ENCODE results near the gene FAM25G.
"Not testable (repeated sequence)": the region's sequence is repeated elsewhere in the genome, so short reads cannot be mapped to it uniquely, and the experiment has no call there.

Gene FAM25G

DNA sequence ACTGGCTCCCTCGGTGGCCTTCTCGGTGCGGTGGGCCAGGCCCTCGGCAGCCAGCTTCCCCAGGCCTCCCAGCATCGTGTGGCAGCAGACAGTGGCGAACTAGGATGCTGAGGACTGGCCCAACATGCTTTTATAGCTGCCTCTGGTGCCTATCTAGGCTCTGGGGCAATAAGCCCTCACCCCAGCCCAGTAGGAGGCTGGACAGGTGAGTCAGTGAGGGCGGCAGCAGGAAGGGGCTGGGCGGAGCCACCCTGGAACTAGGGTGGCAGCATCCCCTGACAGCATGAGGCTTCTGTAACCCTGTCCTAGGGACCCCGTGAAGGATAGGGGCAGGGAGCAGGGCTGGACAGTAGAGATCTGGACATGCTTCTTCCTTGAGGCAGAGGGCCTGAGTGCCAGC is at the start of gene FAM25G:
FAM25G (minus strand) TSS at position 101 of the 400 bp plus-strand sequence; CDS start at position 75, 26 bp downstream.
- H3K36me3 ChIP-seq (ENCODE audit: control insufficient read depth, insufficient read depth, low read length); H3K27ac ChIP-seq (ENCODE audit: low read length); H3K4me1 ChIP-seq (ENCODE audit: control insufficient read depth, insufficient read depth, low read length): not testable (repeated sequence)

DNA sequence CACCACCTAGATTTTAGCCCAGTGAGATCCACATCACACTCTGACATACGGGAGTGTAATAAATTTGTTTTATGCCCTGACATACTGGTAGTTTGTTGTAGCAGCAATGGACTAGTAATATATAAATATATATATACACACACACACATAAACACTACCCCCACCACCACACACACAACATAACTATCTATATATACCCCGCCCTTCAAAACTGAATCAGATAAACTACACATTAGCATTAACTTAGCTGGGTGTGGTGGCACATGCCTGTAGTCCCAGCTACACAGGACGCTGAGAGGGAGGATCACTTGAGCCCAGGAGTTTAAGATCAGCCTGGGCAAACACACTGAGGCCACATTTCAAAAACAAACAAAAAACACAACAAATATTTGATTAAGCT is 44.9 kb upstream of the FAM25G start:
- H3K36me3 ChIP-seq (ENCODE audit: control insufficient read depth, insufficient read depth, low read length); H3K9me3 ChIP-seq (ENCODE audit: control insufficient read depth, insufficient read depth, low read length); H3K4me1 ChIP-seq (ENCODE audit: control insufficient read depth, insufficient read depth, low read length); H3K27me3 ChIP-seq (ENCODE audit: control insufficient read depth, insufficient read depth, low read length); DNase-seq (ENCODE audit: low read depth, low spot score); H3K4me3 ChIP-seq (ENCODE audit: low read length); H3K27ac ChIP-seq (ENCODE audit: low read length): not testable (repeated sequence)
- 100% methylated on average over 1 of the region's 3 CpGs for WGBS (ENCODE audit: insufficient coverage, insufficient read length)

More for the DNA sequence above, at the start of gene FAM25G:
- DNase-seq (ENCODE audit: low read depth, low spot score); H3K27me3 ChIP-seq (ENCODE audit: control insufficient read depth, insufficient read depth, low read length); H3K4me3 ChIP-seq (ENCODE audit: low read length); H3K9me3 ChIP-seq (ENCODE audit: control insufficient read depth, insufficient read depth, low read length): not testable (repeated sequence)
- no CpG with 5 or more reads among the region's 9 CpGs for WGBS (ENCODE audit: insufficient coverage, insufficient read length)

DNA sequence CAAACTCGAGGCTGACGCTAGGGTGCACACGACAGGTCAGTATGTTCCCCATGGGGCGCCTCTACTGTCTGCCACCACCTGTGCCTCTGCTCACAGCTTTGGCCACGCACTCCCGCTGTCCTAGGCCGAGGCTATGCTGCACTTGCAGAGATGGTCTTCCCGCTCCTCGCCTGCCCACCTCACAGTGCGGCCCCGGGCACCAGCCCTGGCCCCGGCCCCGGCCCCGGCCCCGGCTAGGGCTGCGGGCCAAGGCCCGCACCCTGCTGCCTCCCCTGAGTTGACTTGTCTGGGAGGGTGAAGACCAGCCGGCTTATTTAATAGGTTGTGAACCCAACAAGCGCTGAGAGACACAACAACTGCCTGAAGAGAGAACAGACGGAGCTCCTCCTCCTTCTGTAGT is 32.0 kb upstream of the FAM25G start, which contains the start of gene AGAP9:
AGAP9 (minus strand) TSS at position 164 of the 400 bp plus-strand sequence; CDS start at position 52, 112 bp downstream.
- H3K36me3 ChIP-seq (ENCODE audit: control insufficient read depth, insufficient read depth, low read length); DNase-seq (ENCODE audit: low read depth, low spot score); H3K4me1 ChIP-seq (ENCODE audit: control insufficient read depth, insufficient read depth, low read length); H3K27me3 ChIP-seq (ENCODE audit: control insufficient read depth, insufficient read depth, low read length); H3K27ac ChIP-seq (ENCODE audit: low read length); H3K9me3 ChIP-seq (ENCODE audit: control insufficient read depth, insufficient read depth, low read length); H3K4me3 ChIP-seq (ENCODE audit: low read length): not testable (repeated sequence)
- WGBS (ENCODE audit: insufficient coverage, insufficient read length): no CpG with 5 or more reads among the region's 20 CpGs

DNA sequence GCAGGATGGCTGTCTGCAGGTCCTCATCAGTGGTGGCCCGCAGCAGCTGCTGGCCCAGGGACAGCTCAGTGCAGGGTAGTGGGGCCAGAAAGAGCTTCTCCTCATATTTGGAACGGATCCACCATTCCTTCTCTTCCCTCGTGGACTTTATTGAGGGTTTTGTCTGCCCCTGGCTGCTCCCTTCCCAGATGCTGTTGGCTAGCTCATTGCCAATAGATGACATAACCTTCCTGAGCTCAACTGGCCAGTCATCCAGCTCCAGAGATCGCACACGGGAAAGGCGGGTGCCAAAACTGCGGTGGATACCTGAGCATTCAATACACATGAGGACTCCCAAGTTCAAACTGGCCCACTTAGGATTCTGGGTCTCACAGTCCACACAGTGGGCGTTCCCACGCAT is 10.8 kb upstream of the FAM25G start:
- H3K36me3 ChIP-seq (ENCODE audit: control insufficient read depth, insufficient read depth, low read length); DNase-seq (ENCODE audit: low read depth, low spot score); H3K9me3 ChIP-seq (ENCODE audit: control insufficient read depth, insufficient read depth, low read length); H3K4me3 ChIP-seq (ENCODE audit: low read length); H3K27ac ChIP-seq (ENCODE audit: low read length); H3K4me1 ChIP-seq (ENCODE audit: control insufficient read depth, insufficient read depth, low read length); H3K27me3 ChIP-seq (ENCODE audit: control insufficient read depth, insufficient read depth, low read length): not testable (repeated sequence)
- WGBS (ENCODE audit: insufficient coverage, insufficient read length): no CpG with 5 or more reads among the region's 9 CpGs

DNA sequence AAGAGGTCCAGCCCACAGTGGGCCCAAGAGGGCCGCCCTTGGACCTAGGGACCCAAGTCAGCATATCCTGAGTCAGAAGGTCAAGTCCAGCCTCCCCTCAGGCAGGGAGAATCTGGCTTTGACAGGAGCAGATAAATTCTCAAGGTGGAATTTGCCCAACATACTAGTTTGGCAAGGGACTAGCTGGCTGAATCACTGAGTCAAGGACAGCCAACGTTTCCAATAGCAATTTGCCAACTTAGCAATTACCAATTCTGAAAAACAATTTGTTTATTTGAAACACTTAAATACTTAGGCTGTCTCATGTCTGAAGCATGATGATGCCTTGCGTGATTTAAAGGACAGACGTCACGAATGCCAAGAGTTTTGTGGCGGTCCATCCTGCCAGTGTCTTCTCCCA is 2.7 kb upstream of the FAM25G start:
- not testable (repeated sequence) for DNase-seq (ENCODE audit: low read depth, low spot score); H3K27me3 ChIP-seq (ENCODE audit: control insufficient read depth, insufficient read depth, low read length); H3K4me3 ChIP-seq (ENCODE audit: low read length); H3K27ac ChIP-seq (ENCODE audit: low read length); H3K9me3 ChIP-seq (ENCODE audit: control insufficient read depth, insufficient read depth, low read length); H3K4me1 ChIP-seq (ENCODE audit: control insufficient read depth, insufficient read depth, low read length); H3K36me3 ChIP-seq (ENCODE audit: control insufficient read depth, insufficient read depth, low read length)
- WGBS (ENCODE audit: insufficient coverage, insufficient read length): no CpG with 5 or more reads among the region's 6 CpGs

DNA sequence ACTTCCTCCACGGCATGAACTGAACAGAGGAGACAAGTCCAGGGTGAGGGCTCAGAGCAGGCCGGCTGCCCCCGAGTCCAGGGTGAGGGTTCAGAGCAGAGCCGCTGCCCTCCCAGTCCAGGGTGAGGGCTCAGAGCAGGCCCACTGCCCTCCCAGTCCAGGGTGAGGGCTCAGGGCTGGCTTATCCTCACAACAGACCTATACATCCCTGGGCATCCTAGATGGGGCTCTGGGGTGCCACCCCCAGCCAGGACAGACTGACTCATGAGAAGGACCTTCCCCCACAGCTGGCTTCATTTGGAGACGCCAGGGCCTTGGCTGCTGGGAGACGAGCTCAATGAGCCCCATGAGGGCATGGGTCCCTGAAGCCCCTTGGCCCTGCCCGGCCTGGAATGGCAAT is 1.9 kb downstream of the FAM25G start:
- H3K36me3 ChIP-seq (ENCODE audit: control insufficient read depth, insufficient read depth, low read length); H3K27ac ChIP-seq (ENCODE audit: low read length); DNase-seq (ENCODE audit: low read depth, low spot score); H3K4me3 ChIP-seq (ENCODE audit: low read length); H3K9me3 ChIP-seq (ENCODE audit: control insufficient read depth, insufficient read depth, low read length); H3K27me3 ChIP-seq (ENCODE audit: control insufficient read depth, insufficient read depth, low read length); H3K4me1 ChIP-seq (ENCODE audit: control insufficient read depth, insufficient read depth, low read length): not testable (repeated sequence)
- no CpG with 5 or more reads among the region's 7 CpGs for WGBS (ENCODE audit: insufficient coverage, insufficient read length)

DNA sequence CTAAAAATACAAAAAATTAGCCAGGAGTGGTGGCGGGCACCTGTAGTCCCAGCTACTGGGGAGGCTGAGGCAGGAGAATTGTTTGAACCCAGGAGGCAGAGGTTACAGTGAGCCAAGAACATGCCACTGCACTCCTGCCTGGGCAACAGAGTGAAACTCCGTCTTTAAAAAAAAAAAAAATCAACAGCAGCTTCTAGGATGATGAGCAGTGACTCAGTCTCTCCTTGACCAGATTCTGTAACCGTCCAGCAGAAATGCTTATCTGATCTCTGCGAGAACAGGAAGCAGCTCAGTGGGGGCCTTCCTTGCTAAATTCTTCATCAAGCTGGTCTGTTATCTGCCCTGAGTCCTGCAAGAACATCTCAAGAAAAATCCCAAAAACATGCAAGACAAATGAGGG is 5.6 kb downstream of the FAM25G start:
- not testable (repeated sequence) for H3K27me3 ChIP-seq (ENCODE audit: control insufficient read depth, insufficient read depth, low read length); H3K27ac ChIP-seq (ENCODE audit: low read length); DNase-seq (ENCODE audit: low read depth, low spot score); H3K36me3 ChIP-seq (ENCODE audit: control insufficient read depth, insufficient read depth, low read length); H3K4me3 ChIP-seq (ENCODE audit: low read length); H3K4me1 ChIP-seq (ENCODE audit: control insufficient read depth, insufficient read depth, low read length); H3K9me3 ChIP-seq (ENCODE audit: control insufficient read depth, insufficient read depth, low read length)
- no CpG with 5 or more reads among the region's 4 CpGs for WGBS (ENCODE audit: insufficient coverage, insufficient read length)

DNA sequence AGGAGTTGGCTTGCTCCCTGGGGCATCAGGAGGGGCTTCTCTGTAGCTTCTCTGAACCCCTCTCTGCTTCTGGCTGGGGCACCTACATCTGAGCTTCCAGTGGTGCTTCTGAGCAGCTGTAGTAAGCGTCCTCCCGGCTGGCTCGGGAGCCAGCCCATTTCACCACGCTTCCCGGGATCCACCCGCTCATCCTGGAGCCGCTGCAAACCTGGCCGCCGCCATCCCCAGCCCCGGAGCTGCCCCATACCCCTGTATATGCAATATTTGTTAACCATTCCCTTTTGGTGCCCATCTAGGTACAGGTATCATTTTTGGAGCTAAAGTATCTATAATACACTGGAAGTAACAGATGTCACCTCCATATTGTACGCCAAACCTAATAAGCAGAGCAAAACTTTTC is 6.7 kb downstream of the FAM25G start:
- not testable (repeated sequence) for H3K27ac ChIP-seq (ENCODE audit: low read length); DNase-seq (ENCODE audit: low read depth, low spot score); H3K4me1 ChIP-seq (ENCODE audit: control insufficient read depth, insufficient read depth, low read length); H3K4me3 ChIP-seq (ENCODE audit: low read length); H3K36me3 ChIP-seq (ENCODE audit: control insufficient read depth, insufficient read depth, low read length); H3K9me3 ChIP-seq (ENCODE audit: control insufficient read depth, insufficient read depth, low read length); H3K27me3 ChIP-seq (ENCODE audit: control insufficient read depth, insufficient read depth, low read length)
- no CpG with 5 or more reads among the region's 11 CpGs for WGBS (ENCODE audit: insufficient coverage, insufficient read length)

DNA sequence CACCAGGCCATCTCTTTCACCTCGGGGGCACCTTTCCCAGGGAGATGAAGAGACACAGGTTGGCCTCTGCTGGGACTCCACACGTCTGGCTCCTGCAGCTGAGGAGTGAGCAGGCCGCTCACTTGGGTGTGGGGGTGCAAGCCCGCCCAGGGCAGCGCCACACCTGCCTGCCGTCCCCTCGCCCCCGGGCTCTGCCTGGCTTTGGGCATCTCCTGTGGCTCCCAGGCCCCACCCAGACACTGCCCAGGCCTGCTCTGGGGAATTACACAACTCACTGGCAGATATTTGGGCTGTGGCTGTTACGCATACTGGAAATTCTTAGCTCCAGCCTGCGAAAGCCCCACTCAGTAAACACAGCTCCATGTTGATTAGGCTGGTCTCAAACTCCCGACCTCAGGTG is 7.6 kb downstream of the FAM25G start, which contains the start of gene ANXA8:
ANXA8 (minus strand) TSS at position 193 of the 400 bp plus-strand sequence; CDS start at position 11, 182 bp downstream.
- not testable (repeated sequence) for H3K4me1 ChIP-seq (ENCODE audit: control insufficient read depth, insufficient read depth, low read length); H3K9me3 ChIP-seq (ENCODE audit: control insufficient read depth, insufficient read depth, low read length); H3K36me3 ChIP-seq (ENCODE audit: control insufficient read depth, insufficient read depth, low read length); H3K4me3 ChIP-seq (ENCODE audit: low read length); H3K27ac ChIP-seq (ENCODE audit: low read length); H3K27me3 ChIP-seq (ENCODE audit: control insufficient read depth, insufficient read depth, low read length); DNase-seq (ENCODE audit: low read depth, low spot score)
- WGBS (ENCODE audit: insufficient coverage, insufficient read length): no CpG with 5 or more reads among the region's 11 CpGs

DNA sequence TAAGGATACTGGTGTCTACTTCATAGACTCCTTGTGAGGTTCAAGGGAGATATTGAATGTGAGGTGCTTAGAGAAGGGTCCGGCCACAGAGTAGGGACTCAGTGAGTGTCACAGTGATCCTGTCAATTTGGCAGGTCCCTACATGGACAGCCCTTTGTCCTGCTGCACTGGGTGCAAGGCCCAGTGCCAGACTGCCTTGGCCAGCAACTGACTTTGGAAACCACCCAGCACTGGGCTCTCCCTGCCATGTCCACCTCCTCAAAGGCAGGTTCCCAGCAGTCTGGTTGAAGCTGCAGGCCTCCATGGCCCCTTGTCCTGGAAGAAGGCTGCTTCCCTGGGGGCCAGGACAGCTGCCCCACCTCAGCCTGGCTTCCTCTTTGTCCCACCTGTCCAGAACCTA is 9.1 kb downstream of the FAM25G start:
- WGBS (ENCODE audit: insufficient coverage, insufficient read length): no CpG with 5 or more reads among the region's 1 CpG
- not testable (repeated sequence) for H3K9me3 ChIP-seq (ENCODE audit: control insufficient read depth, insufficient read depth, low read length)

DNA sequence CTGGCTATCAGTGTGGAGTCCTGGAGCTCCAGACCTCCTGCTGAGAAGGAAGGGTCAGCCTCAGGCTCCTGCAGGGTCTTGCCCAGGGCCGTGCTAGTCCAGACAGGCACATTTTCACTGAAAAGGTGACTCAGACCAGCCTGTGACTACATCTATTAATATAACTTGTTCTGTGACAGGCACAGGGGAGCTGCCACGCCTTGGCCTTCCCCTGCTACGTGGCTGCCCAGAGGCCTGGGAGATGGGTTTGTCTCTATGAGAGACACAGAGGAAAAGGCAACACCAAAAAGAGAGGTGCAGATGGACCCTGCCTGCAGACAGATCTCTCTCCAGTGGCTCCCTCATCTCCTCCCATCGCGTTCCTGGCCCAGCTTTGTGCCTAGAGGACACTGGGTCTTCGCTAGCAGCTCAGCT is 9.7 kb downstream of the FAM25G start:
- not testable (repeated sequence) for H3K9me3 ChIP-seq (ENCODE audit: control insufficient read depth, insufficient read depth, low read length); H3K27me3 ChIP-seq (ENCODE audit: control insufficient read depth, insufficient read depth, low read length); H3K36me3 ChIP-seq (ENCODE audit: control insufficient read depth, insufficient read depth, low read length); H3K27ac ChIP-seq (ENCODE audit: low read length); H3K4me1 ChIP-seq (ENCODE audit: control insufficient read depth, insufficient read depth, low read length); H3K4me3 ChIP-seq (ENCODE audit: low read length); DNase-seq (ENCODE audit: low read depth, low spot score)
- WGBS (ENCODE audit: insufficient coverage, insufficient read length): no CpG with 5 or more reads among the region's 6 CpGs

More for the DNA sequence above, 9.1 kb downstream of the FAM25G start:
- H3K27me3 ChIP-seq (ENCODE audit: control insufficient read depth, insufficient read depth, low read length); H3K27ac ChIP-seq (ENCODE audit: low read length); DNase-seq (ENCODE audit: low read depth, low spot score); H3K4me3 ChIP-seq (ENCODE audit: low read length); H3K4me1 ChIP-seq (ENCODE audit: control insufficient read depth, insufficient read depth, low read length); H3K36me3 ChIP-seq (ENCODE audit: control insufficient read depth, insufficient read depth, low read length): not testable (repeated sequence)

Data from iPS DF 6.9 (cell line).